Fibroblast of lung (primary cell): ENCODE results near the gene COPB2. TPM values are rescaled to one million over a fixed set of nuclear protein-coding genes. Genes with fewer than 3 reads are reported as not detected.

Experiments used
- DNase-seq, 2 donors: peaks; one replicate each; pipeline versions ENCODE4 v3.0.0 to v3.0.0-alpha.2; 2010; ENCODE audit warnings: low read depth in 2 of 2
- H2AFZ ChIP-seq: 2 replicates; pipeline ENCODE4 v1.5.1; 2012; ENCODE audit warnings: low read length, control low read depth, inconsistent platforms
- H3K27ac ChIP-seq: 2 replicates; pipeline ENCODE4 v1.5.1; 2011; ENCODE audit warnings: low read length, control low read depth; ENCODE audit not compliant: insufficient read depth
- H3K27me3 ChIP-seq: 2 replicates; pipeline ENCODE4 v1.5.1; 2011; ENCODE audit warnings: mild to moderate bottlenecking, low read length; ENCODE audit not compliant: control insufficient read depth, insufficient read depth
- H3K36me3 ChIP-seq: 2 replicates; pipeline ENCODE4 v1.5.1; 2011; ENCODE audit warnings: low read length; ENCODE audit not compliant: control insufficient read depth, insufficient read depth
- H3K4me1 ChIP-seq: 2 replicates; pipeline ENCODE4 v1.5.1; 2011; ENCODE audit warnings: low read length; ENCODE audit not compliant: control insufficient read depth, insufficient read depth; ENCODE audit errors: extremely low read depth
- H3K4me2 ChIP-seq: 2 replicates; pipeline ENCODE4 v1.5.1; 2011; ENCODE audit warnings: low read length, control low read depth; ENCODE audit not compliant: insufficient read depth; ENCODE audit errors: extremely low read depth
- H3K4me3 ChIP-seq, 4 experiments: fragments of 200-600 bp in 1 of 4; sonication (generic) in 1 of 4; replicated peaks in 1 of 4; 2 replicates each; pipeline ENCODE4 v1.5.1; 2011 to 2016; ENCODE audit warnings: low read length in 4 of 4, low read depth in 3 of 4, mild to moderate bottlenecking in 3 of 4, control low read depth in 2 of 4, inconsistent platforms in 1 of 4, mixed read lengths in 1 of 4; ENCODE audit not compliant: insufficient read depth in 1 of 4; ENCODE audit errors: control extremely low read depth in 1 of 4
- H3K79me2 ChIP-seq: 2 replicates; pipeline ENCODE4 v1.5.1; 2012; ENCODE audit warnings: mild to moderate bottlenecking, low read length, inconsistent platforms; ENCODE audit not compliant: control insufficient read depth, insufficient read depth
- H3K9ac ChIP-seq: 2 replicates; pipeline ENCODE4 v1.5.1; 2011; ENCODE audit warnings: mild to moderate bottlenecking, low read length, control low read depth; ENCODE audit not compliant: insufficient read depth
- H3K9me3 ChIP-seq: 2 replicates; pipeline ENCODE4 v1.5.1; 2012; ENCODE audit warnings: low read depth, low read length; ENCODE audit not compliant: control insufficient read depth, insufficient read depth
- H4K20me1 ChIP-seq: 2 replicates; pipeline ENCODE4 v1.5.1; 2011; ENCODE audit warnings: low read length; ENCODE audit not compliant: control insufficient read depth, insufficient read depth; ENCODE audit errors: extremely low read depth
- EZH2 ChIP-seq: IDR thresholded peaks from 2 replicates; pipeline ENCODE4 v1.5.1; 2012; ENCODE audit warnings: low read length, control low read depth, mild to moderate bottlenecking; ENCODE audit errors: missing control alignments
- polyA plus RNA-seq, 2 donors: library from polyadenylated mRNA; depleted of rRNA in 1 of 2; stranded (reverse) in 1 of 2; unstranded in 1 of 2; fragments of >200 nt; gene quantifications; 2 replicates each; pipeline ENCODE4 v1.2.1, GENCODE V29; 2011 to 2012; ENCODE audit warnings: missing spikeins in 1 of 2
- total RNA-seq: library from RNA; depleted of rRNA; stranded (reverse); fragments of >200 nt; gene quantifications from 2 replicates; pipeline ENCODE4 v1.2.1, GENCODE V29; 2014
- TF ChIP-seq, protein P1 (sequence below), 2 donors: IDR thresholded peaks in 1 of 2; conservative IDR thresholded peaks in 1 of 2; 1 replicate in 1 of 2; 2 replicates in 1 of 2; pipeline ENCODE4 v1.5.1; 2011 to 2012; ENCODE audit warnings: low read length in 2 of 2, control low read depth in 1 of 2, inconsistent platforms in 1 of 2, low read depth in 1 of 2, mild to moderate bottlenecking in 1 of 2

Gene COPB2
- total and polyA plus RNA-seq, 2 donors (not counting 1 experiment from before 2014, with no cell fraction given), result 284 to 293 TPM

- H3K9me3 ChIP-seq, result no peaks in the 10 kb centered on the region
- no peak overlapping the region for H3K27ac ChIP-seq
- H3K9ac ChIP-seq, result no peak overlapping the region
- no peaks in the 10 kb centered on the region for H4K20me1 ChIP-seq
- TF ChIP-seq, protein P1, sequence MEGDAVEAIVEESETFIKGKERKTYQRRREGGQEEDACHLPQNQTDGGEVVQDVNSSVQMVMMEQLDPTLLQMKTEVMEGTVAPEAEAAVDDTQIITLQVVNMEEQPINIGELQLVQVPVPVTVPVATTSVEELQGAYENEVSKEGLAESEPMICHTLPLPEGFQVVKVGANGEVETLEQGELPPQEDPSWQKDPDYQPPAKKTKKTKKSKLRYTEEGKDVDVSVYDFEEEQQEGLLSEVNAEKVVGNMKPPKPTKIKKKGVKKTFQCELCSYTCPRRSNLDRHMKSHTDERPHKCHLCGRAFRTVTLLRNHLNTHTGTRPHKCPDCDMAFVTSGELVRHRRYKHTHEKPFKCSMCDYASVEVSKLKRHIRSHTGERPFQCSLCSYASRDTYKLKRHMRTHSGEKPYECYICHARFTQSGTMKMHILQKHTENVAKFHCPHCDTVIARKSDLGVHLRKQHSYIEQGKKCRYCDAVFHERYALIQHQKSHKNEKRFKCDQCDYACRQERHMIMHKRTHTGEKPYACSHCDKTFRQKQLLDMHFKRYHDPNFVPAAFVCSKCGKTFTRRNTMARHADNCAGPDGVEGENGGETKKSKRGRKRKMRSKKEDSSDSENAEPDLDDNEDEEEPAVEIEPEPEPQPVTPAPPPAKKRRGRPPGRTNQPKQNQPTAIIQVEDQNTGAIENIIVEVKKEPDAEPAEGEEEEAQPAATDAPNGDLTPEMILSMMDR (conservative IDR thresholded peaks at IDR 0.05 in 1 of 2, IDR thresholded peaks at IDR 0.05 in 1 of 2; ENCODE audit: low read depth in 1 of 2, low read length in 2 of 2), result peak; percentile 20 to 45
- TF ChIP-seq EZH2, result no peak
- H3K36me3 ChIP-seq, result no peaks in the 10 kb centered on the region
- no peaks in the 10 kb centered on the region for H3K4me1 ChIP-seq
- H3K79me2 ChIP-seq, result no peaks in the 10 kb centered on the region
- no peak overlapping the region for H2AFZ ChIP-seq
- no peaks in the 10 kb centered on the region for H3K27me3 ChIP-seq
- no peak overlapping the region for H3K4me3 ChIP-seq
- H3K4me2 ChIP-seq, result no peak overlapping the region
- DNase-seq, result peak in 1 of 2 donors; percentile 18
These were observed 69.7 kb downstream of the COPB2 start for GRCh38 chr3:139319428-139320402.

DNA sequence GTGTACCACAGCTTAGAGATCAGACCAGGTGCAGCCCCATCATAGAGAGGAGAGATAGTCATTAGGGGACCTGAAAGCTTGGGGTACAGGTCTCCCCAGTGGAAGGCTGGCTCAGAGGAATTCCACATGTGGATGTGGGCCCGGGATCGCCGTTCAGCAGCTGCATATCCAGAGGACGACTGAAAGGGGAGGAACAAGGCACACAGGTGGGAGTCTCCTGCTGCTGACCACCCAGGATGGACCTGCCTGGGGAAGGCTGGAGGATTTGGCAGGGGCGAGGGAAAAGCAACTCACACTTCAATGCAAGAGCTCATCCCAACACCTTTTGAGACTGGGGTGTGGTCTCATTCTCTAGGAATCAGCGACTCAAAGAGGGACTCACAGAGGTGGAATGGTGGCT is 70.6 kb downstream of the COPB2 start:
- no peak for DNase-seq
- Histone ChIP-seq H3K27me3 (no peaks in the 10 kb centered on the region), H3K9ac (no peak overlapping the region), H3K4me3 (no peak overlapping the region), H3K4me2 (no peak overlapping the region), H2AFZ (no peak overlapping the region), H3K4me1 (no peaks in the 10 kb centered on the region), H4K20me1 (no peaks in the 10 kb centered on the region), H3K79me2 (no peaks in the 10 kb centered on the region), H3K36me3 (no peaks in the 10 kb centered on the region), H3K9me3 (no peaks in the 10 kb centered on the region), H3K27ac (no peak overlapping the region)
- no peak for TF ChIP-seq EZH2
- TF ChIP-seq, protein P1 (conservative IDR thresholded peaks at IDR 0.05 in 1 of 2, IDR thresholded peaks at IDR 0.05 in 1 of 2; ENCODE audit: low read depth in 1 of 2, low read length in 2 of 2), result no peak

DNA sequence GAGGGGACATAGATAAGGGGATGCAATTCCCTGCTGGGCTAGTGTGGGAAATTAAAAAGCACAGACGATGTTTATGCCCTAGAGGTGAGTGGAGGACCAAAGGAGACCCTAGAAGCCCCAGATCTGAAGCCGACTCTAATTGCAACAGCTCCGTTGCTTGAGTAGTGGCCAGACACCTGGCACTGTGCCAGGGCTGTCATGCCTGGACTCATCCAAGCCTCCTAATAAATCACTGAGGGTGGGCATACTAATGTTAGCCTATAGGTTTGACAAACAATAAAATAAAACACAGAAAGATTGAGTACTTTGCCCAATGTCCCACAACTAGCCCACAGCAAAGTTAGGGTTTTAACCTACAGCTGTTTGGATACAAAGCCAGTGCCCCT is 71.0 kb downstream of the COPB2 start:
- Histone ChIP-seq H3K27ac (no peak overlapping the region), H3K27me3 (no peaks in the 10 kb centered on the region), H3K4me3 (no peak overlapping the region), H3K4me2 (no peak overlapping the region), H3K79me2 (no peaks in the 10 kb centered on the region), H2AFZ (no peak overlapping the region), H3K36me3 (no peaks in the 10 kb centered on the region), H3K4me1 (no peaks in the 10 kb centered on the region), H3K9me3 (no peaks in the 10 kb centered on the region), H4K20me1 (no peaks in the 10 kb centered on the region), H3K9ac (no peak overlapping the region)
- DNase-seq, result no peak
- no peak for TF ChIP-seq EZH2
- TF ChIP-seq, protein P1 (conservative IDR thresholded peaks at IDR 0.05 in 1 of 2, IDR thresholded peaks at IDR 0.05 in 1 of 2; ENCODE audit: low read depth in 1 of 2, low read length in 2 of 2), result no peak
